K562 (cell line): ENCODE measurements around the gene CNTRL. TPM values are rescaled to one million over a fixed set of nuclear protein-coding genes. Genes with fewer than 3 reads are reported as not detected.

Experiments used
- C11orf30 ChIP-seq: fragments of 450-650 bp; IDR thresholded peaks from 2 replicates; pipeline ENCODE4 v1.6.1; 2016; ENCODE audit warnings: low read depth, mild to moderate bottlenecking
- DACH1 ChIP-seq: fragments of 450-650 bp; IDR thresholded peaks from 2 replicates; pipeline ENCODE4 v1.6.1; 2018; ENCODE audit not compliant: partially characterized antibody
- ETS2 ChIP-seq: IDR thresholded peaks from 2 replicates; pipeline ENCODE4 v1.6.1; 2016; ENCODE audit warnings: borderline replicate concordance, missing genetic modification characterization, mild to moderate bottlenecking, moderate library complexity, missing compliant biosample characterization; ENCODE audit not compliant: poor library complexity, severe bottlenecking
- MTA1 ChIP-seq: fragments of 450-650 bp; IDR thresholded peaks from 2 replicates; pipeline ENCODE4 v1.6.1; 2017; ENCODE audit warnings: borderline replicate concordance
- MYC ChIP-seq, 2 experiments: fragments of 250-450 bp in 1 of 2; sonication (Bioruptor Pico) in 1 of 2; IDR thresholded peaks; 2 replicates each; pipeline versions ENCODE4 v1.5.1 to v1.6.1; 2012 to 2021; ENCODE audit warnings: low read depth in 2 of 2, borderline replicate concordance in 1 of 2, improper control_type of control experiment in 1 of 2, low read length in 1 of 2, mild to moderate bottlenecking in 1 of 2, moderate library complexity in 1 of 2
- NR2C1 ChIP-seq, 2 experiments: fragments of 450-650 bp; IDR thresholded peaks; 2 replicates each; pipeline ENCODE4 v1.6.1; 2017; ENCODE audit warnings: mild to moderate bottlenecking in 2 of 2, antibody characterized with exemption in 1 of 2, inconsistent platforms in 1 of 2, missing compliant biosample characterization in 1 of 2, missing genetic modification characterization in 1 of 2
- PYGO2 ChIP-seq: fragments of 450-650 bp; IDR thresholded peaks from 2 replicates; pipeline ENCODE4 v1.6.1; 2016; ENCODE audit warnings: mild to moderate bottlenecking, missing genetic modification characterization, moderate library complexity, missing compliant biosample characterization
- SIX5 ChIP-seq, 2 experiments: IDR thresholded peaks; 2 replicates each; pipeline ENCODE4 v1.6.1; 2011; ENCODE audit warnings: low read length in 2 of 2, borderline replicate concordance in 1 of 2, low read depth in 1 of 2, mild to moderate bottlenecking in 1 of 2, moderate library complexity in 1 of 2; ENCODE audit not compliant: insufficient read depth in 1 of 2
- ZFP36 ChIP-seq: fragments of 150-350 bp; IDR thresholded peaks from 2 replicates; pipeline ENCODE4 v1.6.1; 2018; ENCODE audit warnings: low read length, low read depth; ENCODE audit not compliant: partially characterized antibody
- ZNF175 ChIP-seq: fragments of 200-800 bp; sonication (Bioruptor generic); IDR thresholded peaks from 2 replicates; pipeline ENCODE4 v1.6.1; 2016; ENCODE audit warnings: low read depth, mild to moderate bottlenecking, missing genetic modification characterization, missing compliant biosample characterization
- ZNF311 ChIP-seq: fragments of 250-450 bp; sonication (Bioruptor Pico); IDR thresholded peaks from 2 replicates; pipeline ENCODE4 v1.4.0; 2020; ENCODE audit warnings: mild to moderate bottlenecking, moderate library complexity
- polyA plus RNA-seq, 8 experiments: library from polyadenylated mRNA; depleted of rRNA in 4 of 8; stranded (reverse) in 5 of 8; unstranded in 3 of 8; fragments of >200 nt; fragmentation: Nextera tagmentation in 2 of 8; fragmentation: Illumina TruSeq in 1 of 8; extraction: Ambion mirVana in 2 of 8; extraction: Trizol in 1 of 8; gene quantifications; 2 replicates each; pipeline versions ENCODE4 v1.2.1 to v1.2.3, GENCODE V29; 2011 to 2014; ENCODE audit warnings: inconsistent platforms in 1 of 8, missing spikeins in 1 of 8
- total RNA-seq, 7 experiments: library from RNA; depleted of rRNA in 6 of 7; stranded (reverse); fragments of >200 nt in 6 of 7; fragmentation: Illumina TruSeq in 2 of 7; extraction: Trizol in 2 of 7; gene quantifications; 2 replicates each; pipeline versions ENCODE4 v1.2.1 to v1.2.3, GENCODE V29; 2011 to 2021; ENCODE audit warnings: low replicate concordance in 1 of 7
- TF ChIP-seq, protein P1 (sequence below), 2 experiments: fragments of 450-650 bp in 1 of 2; IDR thresholded peaks; 2 replicates each; pipeline ENCODE4 v1.6.1; 2011 to 2017; ENCODE audit warnings: low read depth in 2 of 2, antibody characterized with exemption in 1 of 2, borderline replicate concordance in 1 of 2, low read length in 1 of 2, mild to moderate bottlenecking in 1 of 2, mixed read lengths in 1 of 2; ENCODE audit not compliant: control insufficient read depth in 1 of 2
- TF ChIP-seq, protein P2 (sequence below): fragments of 450-650 bp; IDR thresholded peaks from 2 replicates; pipeline ENCODE4 v1.6.1; 2016; ENCODE audit warnings: borderline replicate concordance
- TF ChIP-seq, protein P3 (sequence below): fragments of 450-650 bp; IDR thresholded peaks from 2 replicates; pipeline ENCODE4 v1.6.1; 2017; ENCODE audit warnings: antibody characterized with exemption, mild to moderate bottlenecking

Gene CNTRL
- total and polyA plus RNA-seq, 9 of the 15 experiments (the other 6 are each of a cell fraction or from before 2014, with no cell fraction given): 9.2 to 28.9 (median 20.5) TPM

DNA sequence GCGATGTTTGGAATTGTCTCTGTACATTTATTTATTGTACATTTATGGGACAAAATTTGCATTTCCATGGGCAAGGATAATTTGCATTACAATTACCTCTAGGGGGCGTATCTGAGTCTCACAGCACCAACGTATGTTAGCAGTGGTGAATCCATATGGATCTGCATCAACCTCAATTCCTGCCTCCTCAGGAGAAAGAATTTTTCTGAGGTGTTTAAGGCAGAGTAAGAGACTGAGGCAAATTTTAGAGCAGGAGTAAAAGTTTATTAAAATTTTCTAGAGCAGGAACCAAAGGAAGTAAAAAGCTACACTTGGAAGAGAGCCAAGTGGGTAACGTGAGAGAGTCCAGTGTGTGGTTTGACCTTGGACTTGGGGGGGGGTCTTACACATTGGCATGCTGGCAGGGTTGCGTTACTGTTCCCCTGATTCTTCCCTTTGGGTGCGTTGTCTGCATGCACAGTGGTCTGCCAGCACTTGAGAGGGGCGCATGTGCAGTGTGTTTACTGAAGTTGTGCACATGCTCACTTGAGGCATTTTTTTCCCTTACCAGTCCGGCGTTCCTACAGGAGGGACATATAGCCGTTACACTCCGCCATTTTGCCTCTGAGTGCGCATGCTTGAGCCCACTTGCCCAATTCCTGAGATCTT lies 147.9 kb downstream of the CNTRL start (continued):
- 0 out of 2 replicates have a peak, but pooled peaks have one; percentile 32 for TF ChIP-seq PYGO2 (tag)
- 0 out of 2 replicates have a peak, but pooled peaks have one; percentile 22 for TF ChIP-seq MTA1
- TF ChIP-seq, protein P1, sequence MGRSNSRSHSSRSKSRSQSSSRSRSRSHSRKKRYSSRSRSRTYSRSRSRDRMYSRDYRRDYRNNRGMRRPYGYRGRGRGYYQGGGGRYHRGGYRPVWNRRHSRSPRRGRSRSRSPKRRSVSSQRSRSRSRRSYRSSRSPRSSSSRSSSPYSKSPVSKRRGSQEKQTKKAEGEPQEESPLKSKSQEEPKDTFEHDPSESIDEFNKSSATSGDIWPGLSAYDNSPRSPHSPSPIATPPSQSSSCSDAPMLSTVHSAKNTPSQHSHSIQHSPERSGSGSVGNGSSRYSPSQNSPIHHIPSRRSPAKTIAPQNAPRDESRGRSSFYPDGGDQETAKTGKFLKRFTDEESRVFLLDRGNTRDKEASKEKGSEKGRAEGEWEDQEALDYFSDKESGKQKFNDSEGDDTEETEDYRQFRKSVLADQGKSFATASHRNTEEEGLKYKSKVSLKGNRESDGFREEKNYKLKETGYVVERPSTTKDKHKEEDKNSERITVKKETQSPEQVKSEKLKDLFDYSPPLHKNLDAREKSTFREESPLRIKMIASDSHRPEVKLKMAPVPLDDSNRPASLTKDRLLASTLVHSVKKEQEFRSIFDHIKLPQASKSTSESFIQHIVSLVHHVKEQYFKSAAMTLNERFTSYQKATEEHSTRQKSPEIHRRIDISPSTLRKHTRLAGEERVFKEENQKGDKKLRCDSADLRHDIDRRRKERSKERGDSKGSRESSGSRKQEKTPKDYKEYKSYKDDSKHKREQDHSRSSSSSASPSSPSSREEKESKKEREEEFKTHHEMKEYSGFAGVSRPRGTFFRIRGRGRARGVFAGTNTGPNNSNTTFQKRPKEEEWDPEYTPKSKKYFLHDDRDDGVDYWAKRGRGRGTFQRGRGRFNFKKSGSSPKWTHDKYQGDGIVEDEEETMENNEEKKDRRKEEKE (IDR thresholded peaks at IDR 0.05; ENCODE audit: borderline replicate concordance in 1 of 2, control insufficient read depth in 1 of 2, low read depth in 2 of 2, low read length in 1 of 2): no peak
- TF ChIP-seq ETS2: no peak
- TF ChIP-seq, protein P2, sequence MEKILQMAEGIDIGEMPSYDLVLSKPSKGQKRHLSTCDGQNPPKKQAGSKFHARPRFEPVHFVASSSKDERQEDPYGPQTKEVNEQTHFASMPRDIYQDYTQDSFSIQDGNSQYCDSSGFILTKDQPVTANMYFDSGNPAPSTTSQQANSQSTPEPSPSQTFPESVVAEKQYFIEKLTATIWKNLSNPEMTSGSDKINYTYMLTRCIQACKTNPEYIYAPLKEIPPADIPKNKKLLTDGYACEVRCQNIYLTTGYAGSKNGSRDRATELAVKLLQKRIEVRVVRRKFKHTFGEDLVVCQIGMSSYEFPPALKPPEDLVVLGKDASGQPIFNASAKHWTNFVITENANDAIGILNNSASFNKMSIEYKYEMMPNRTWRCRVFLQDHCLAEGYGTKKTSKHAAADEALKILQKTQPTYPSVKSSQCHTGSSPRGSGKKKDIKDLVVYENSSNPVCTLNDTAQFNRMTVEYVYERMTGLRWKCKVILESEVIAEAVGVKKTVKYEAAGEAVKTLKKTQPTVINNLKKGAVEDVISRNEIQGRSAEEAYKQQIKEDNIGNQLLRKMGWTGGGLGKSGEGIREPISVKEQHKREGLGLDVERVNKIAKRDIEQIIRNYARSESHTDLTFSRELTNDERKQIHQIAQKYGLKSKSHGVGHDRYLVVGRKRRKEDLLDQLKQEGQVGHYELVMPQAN: no peak
- TF ChIP-seq SIX5 (IDR thresholded peaks at IDR 0.05; ENCODE audit: borderline replicate concordance in 1 of 2, insufficient read depth in 1 of 2, low read depth in 1 of 2, low read length in 2 of 2): no peak
- TF ChIP-seq DACH1: peak; percentile 37
- 0 out of 2 replicates have a peak, but pooled peaks have one; percentile 56 for TF ChIP-seq ZNF311
- TF ChIP-seq C11orf30: no peak
- TF ChIP-seq ZNF175 (CRISPR knock-in tag): peak; percentile 58; the same call in 1 of the 2 replicates
- TF ChIP-seq NR2C1 (IDR thresholded peaks at IDR 0.05): no peak
- peak; percentile 39; the same call in 1 of the 2 replicates for TF ChIP-seq NR2C1 (tag; IDR thresholded peaks at IDR 0.05)
- TF ChIP-seq, protein P3, sequence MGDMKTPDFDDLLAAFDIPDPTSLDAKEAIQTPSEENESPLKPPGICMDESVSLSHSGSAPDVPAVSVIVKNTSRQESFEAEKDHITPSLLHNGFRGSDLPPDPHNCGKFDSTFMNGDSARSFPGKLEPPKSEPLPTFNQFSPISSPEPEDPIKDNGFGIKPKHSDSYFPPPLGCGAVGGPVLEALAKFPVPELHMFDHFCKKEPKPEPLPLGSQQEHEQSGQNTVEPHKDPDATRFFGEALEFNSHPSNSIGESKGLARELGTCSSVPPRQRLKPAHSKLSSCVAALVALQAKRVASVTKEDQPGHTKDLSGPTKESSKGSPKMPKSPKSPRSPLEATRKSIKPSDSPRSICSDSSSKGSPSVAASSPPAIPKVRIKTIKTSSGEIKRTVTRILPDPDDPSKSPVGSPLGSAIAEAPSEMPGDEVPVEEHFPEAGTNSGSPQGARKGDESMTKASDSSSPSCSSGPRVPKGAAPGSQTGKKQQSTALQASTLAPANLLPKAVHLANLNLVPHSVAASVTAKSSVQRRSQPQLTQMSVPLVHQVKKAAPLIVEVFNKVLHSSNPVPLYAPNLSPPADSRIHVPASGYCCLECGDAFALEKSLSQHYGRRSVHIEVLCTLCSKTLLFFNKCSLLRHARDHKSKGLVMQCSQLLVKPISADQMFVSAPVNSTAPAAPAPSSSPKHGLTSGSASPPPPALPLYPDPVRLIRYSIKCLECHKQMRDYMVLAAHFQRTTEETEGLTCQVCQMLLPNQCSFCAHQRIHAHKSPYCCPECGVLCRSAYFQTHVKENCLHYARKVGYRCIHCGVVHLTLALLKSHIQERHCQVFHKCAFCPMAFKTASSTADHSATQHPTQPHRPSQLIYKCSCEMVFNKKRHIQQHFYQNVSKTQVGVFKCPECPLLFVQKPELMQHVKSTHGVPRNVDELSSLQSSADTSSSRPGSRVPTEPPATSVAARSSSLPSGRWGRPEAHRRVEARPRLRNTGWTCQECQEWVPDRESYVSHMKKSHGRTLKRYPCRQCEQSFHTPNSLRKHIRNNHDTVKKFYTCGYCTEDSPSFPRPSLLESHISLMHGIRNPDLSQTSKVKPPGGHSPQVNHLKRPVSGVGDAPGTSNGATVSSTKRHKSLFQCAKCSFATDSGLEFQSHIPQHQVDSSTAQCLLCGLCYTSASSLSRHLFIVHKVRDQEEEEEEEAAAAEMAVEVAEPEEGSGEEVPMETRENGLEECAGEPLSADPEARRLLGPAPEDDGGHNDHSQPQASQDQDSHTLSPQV: peak; percentile 89
- no peak for TF ChIP-seq ZFP36
- TF ChIP-seq MYC (IDR thresholded peaks at IDR 0.05; ENCODE audit: low read depth, low read length): 0 out of 2 replicates have a peak, but pooled peaks have one; percentile 18
- TF ChIP-seq MYC (CRISPR knock-in tag; IDR thresholded peaks at IDR 0.05; ENCODE audit: borderline replicate concordance, low read depth): no peak
